HCT116 (cell line): ENCODE data around the gene SNX9. TPM values are rescaled to one million over a fixed set of nuclear protein-coding genes. Genes with fewer than 3 reads are reported as not detected.
A peak's percentile ranks its signal among the peaks of the same experiment; 100 is the strongest.

Source experiments
- ATAC-seq: fragments of 200-7000 bp; cut with Tn5 transposase; 2 replicates; pipeline ENCODE4 v1.9.1; 2020; ENCODE audit warnings: mild to moderate bottlenecking, moderate library complexity
- BruUV-seq: library from RNA; stranded (reverse); fragments of 400-500 nt; replicated peaks from 2 replicates; lab custom pipeline; 2021; lab: Mats Ljungman, UMichigan
- CTCF ChIA-PET: fragments of 300-600 bp; sonication (Branson Sonifier 250); formaldehyde crosslinking; loops from one replicate; lab custom pipeline; 2021; ENCODE audit warnings: antibody characterized with exemption; lab: Charles Lee
- POLR2A ChIA-PET: fragments of 300-600, 350-600 bp; sonication (Branson Sonifier 250); formaldehyde crosslinking; loops from one replicate; lab custom pipeline; 2021; ENCODE audit warnings: antibody characterized with exemption; lab: Charles Lee
- RAD21 ChIA-PET, 2 experiments: fragments of 300-600 bp; sonication (Branson Sonifier 250); formaldehyde crosslinking; loops; one replicate each; lab custom pipeline; 2023; ENCODE audit warnings: low total read pairs in 2 of 2; ENCODE audit not compliant: uncharacterized antibody in 2 of 2, unreplicated experiment in 2 of 2, low non-redundant PET in 1 of 2; lab: Charles Lee
- DNase-seq: peaks from one replicate; pipeline ENCODE4 v3.0.0-alpha.2; 2010; ENCODE audit warnings: low read depth, low spot score
- H2AFZ ChIP-seq: fragments of 200-600 bp; shearing (Covaris generic), sonication (generic); 2 replicates; pipeline ENCODE4 v1.6.1; 2017; ENCODE audit warnings: low read depth, mixed run types, mixed read lengths, antibody characterized with exemption, low read length; ENCODE audit not compliant: poor library complexity, severe bottlenecking
- H3K27ac ChIP-seq: 2 replicates; pipeline ENCODE4 v1.5.1; 2012; ENCODE audit warnings: low read depth, low read length
- H3K27me3 ChIP-seq: fragments of 200-600 bp; sonication (generic); 2 replicates; pipeline ENCODE4 v1.6.1; 2016; ENCODE audit warnings: mixed run types, low read length, mixed read lengths; ENCODE audit not compliant: insufficient read depth
- H3K36me3 ChIP-seq, 2 experiments: fragments of 200-500 bp in 1 of 2; fragments of 200-600 bp in 1 of 2; sonication (Bioruptor generic) in 1 of 2; sonication (generic) in 1 of 2; 2 replicates each; pipeline versions ENCODE4 v1.5.1 to v1.6.1; 2014 to 2016; ENCODE audit warnings: low read length in 2 of 2, inconsistent platforms in 1 of 2, mixed read lengths in 1 of 2, mixed run types in 1 of 2; ENCODE audit not compliant: insufficient read depth in 2 of 2, control insufficient read depth in 1 of 2
- H3K4me1 ChIP-seq, 2 experiments: fragments of 200-600 bp in 1 of 2; sonication (generic) in 1 of 2; 2 replicates each; pipeline versions ENCODE4 v1.5.1 to v1.6.1; 2012 to 2017; ENCODE audit warnings: low read length in 2 of 2, inconsistent platforms in 1 of 2, mild to moderate bottlenecking in 1 of 2, mixed read lengths in 1 of 2, mixed run types in 1 of 2, moderate library complexity in 1 of 2; ENCODE audit not compliant: insufficient read depth in 2 of 2, control insufficient read depth in 1 of 2
- H3K4me2 ChIP-seq: fragments of 200-600 bp; sonication (generic); 2 replicates; pipeline ENCODE4 v1.6.1; 2017; ENCODE audit warnings: mixed run types, low read length, mixed read lengths
- H3K4me3 ChIP-seq, 2 experiments: fragments of 200-600 bp in 1 of 2; sonication (generic) in 1 of 2; replicated peaks in 1 of 2; 2 replicates each; pipeline ENCODE4 v1.5.1; 2011 to 2016; ENCODE audit warnings: low read length in 2 of 2, control low read depth in 1 of 2, low read depth in 1 of 2, mild to moderate bottlenecking in 1 of 2, mixed read lengths in 1 of 2, mixed run types in 1 of 2
- H3K79me2 ChIP-seq: fragments of 200-600 bp; sonication (generic); 2 replicates; pipeline ENCODE4 v1.6.1; 2017; ENCODE audit warnings: mild to moderate bottlenecking, mixed run types, low read length, moderate library complexity, mixed read lengths; ENCODE audit not compliant: insufficient read depth
- H3K9ac ChIP-seq: fragments of 200-600 bp; sonication (generic); 2 replicates; pipeline ENCODE4 v1.6.1; 2016; ENCODE audit warnings: low read length, mixed read lengths
- H3K9me2 ChIP-seq: fragments of 200-600 bp; sonication (generic), shearing (Covaris generic); 2 replicates; pipeline ENCODE4 v1.6.1; 2017; ENCODE audit warnings: mixed run types, mild to moderate bottlenecking, moderate library complexity; ENCODE audit not compliant: insufficient read depth
- H3K9me3 ChIP-seq, 2 experiments: fragments of 200-500 bp in 1 of 2; fragments of 200-600 bp in 1 of 2; sonication (Bioruptor generic) in 1 of 2; sonication (generic) in 1 of 2; 2 replicates each; pipeline ENCODE4 v1.6.1; 2014 to 2017; ENCODE audit warnings: low read length in 2 of 2, mixed read lengths in 2 of 2, inconsistent platforms in 1 of 2, low read depth in 1 of 2, mild to moderate bottlenecking in 1 of 2, mixed run types in 1 of 2, moderate library complexity in 1 of 2; ENCODE audit not compliant: control insufficient read depth in 1 of 2, insufficient read depth in 1 of 2
- H4K20me1 ChIP-seq: fragments of 200-600 bp; sonication (generic), shearing (Covaris generic); 2 replicates; pipeline ENCODE4 v1.6.1; 2017; ENCODE audit warnings: mixed run types, mild to moderate bottlenecking, moderate library complexity; ENCODE audit not compliant: insufficient read depth
- CTCF ChIP-seq, 3 experiments: fragments of 200-600 bp in 1 of 3; sonication (generic) in 1 of 3; IDR thresholded peaks in 2 of 3; conservative IDR thresholded peaks in 1 of 3; 2 replicates each; pipeline ENCODE4 v1.5.1; 2012 to 2017; ENCODE audit warnings: low read depth in 2 of 3, low read length in 2 of 3, antibody characterized with exemption in 1 of 3, borderline replicate concordance in 1 of 3, control low read depth in 1 of 3, mild to moderate bottlenecking in 1 of 3, mixed read lengths in 1 of 3, mixed run types in 1 of 3, moderate library complexity in 1 of 3; ENCODE audit not compliant: insufficient read depth in 1 of 3
- SP1 ChIP-seq: IDR thresholded peaks from 2 replicates; pipeline ENCODE4 v1.6.1; 2012; ENCODE audit warnings: low read depth
- intact Hi-C: fragments of 100-400 bp; cut with micrococcal nuclease; formaldehyde crosslinking; loops from 2 replicates; pipeline ENCODE4 v1.10.0; 2022
- total RNA-seq: library from RNA; stranded (reverse); gene quantifications from one replicate; pipeline ENCODE4 v1.2.1, GENCODE V29; 2021; ENCODE audit not compliant: unreplicated experiment

SNX9 gene
- total RNA-seq, 1 experiment from 2014 or later: 42.5 TPM

- Histone ChIP-seq H3K27ac (no peak overlapping the region), H2AFZ (no peak overlapping the region), H3K9me2 (no peaks in the 10 kb centered on the region), H3K4me2 (peak overlapping the region; percentile 76), H3K9ac (peak overlapping the region; percentile 89), H3K79me2 (peaks cover 56% of the 10 kb centered on the region), H3K36me3 (no peaks in the 10 kb centered on the region), H4K20me1 (no peaks in the 10 kb centered on the region), H3K27me3 (no peaks in the 10 kb centered on the region), H3K9me3 (no peaks in the 10 kb centered on the region), H3K4me3 (peak overlapping the region; percentile 63 to 76), H3K4me1 (peaks cover 15 to 48% of the 10 kb centered on the region in 2 experiments; a peak in 3 of 4 replicates)
- DNase-seq: no peak
- TSS peak; percentile 43 for BruUV-seq
- ATAC-seq: no peak
- intact Hi-C loops: loop anchor here (5.0 kb wide), 1 partner anchor 220 kb away; no protein-coding TSS in a partner anchor
- POLR2A ChIA-PET: no interaction called here
- TF ChIP-seq CTCF (IDR thresholded peaks at IDR 0.05 in 2 of 3, conservative IDR thresholded peaks at IDR 0.05 in 1 of 3; ENCODE audit: borderline replicate concordance in 1 of 3, insufficient read depth in 1 of 3, low read depth in 2 of 3, low read length in 2 of 3) (peak in 2 of 3 experiments; percentile 34 to 41; a peak in 3 of 6 replicates), SP1 (no peak)
- RAD21 ChIA-PET: interaction anchor here in 1 of 2 experiments (0.7 kb wide), 1 partner anchor 90 kb away, joined by 3 read pairs; no protein-coding TSS in a partner anchor
- CTCF ChIA-PET: interaction anchor here (0.9 to 1.1 kb wide), 3 partner anchors 43 to 90 kb away, joined by 4 to 5 read pairs (median 4); no protein-coding TSS in a partner anchor
These were observed 159.7 kb downstream of the SNX9 start for GRCh38 chr6:157982563-157983405.
